NCI-H510A treated with DMSO at 0.1 percent for 48 hours (cell line): ENCODE measurements around the gene PGA3.
A peak's percentile ranks its signal among the peaks of the same experiment; 100 is the strongest.
"Not testable (repeated sequence)": the region's sequence is repeated elsewhere in the genome, so short reads cannot be mapped to it uniquely, and the experiment has no call there.

Source experiments
- DNase-seq: peaks from one replicate; lab custom pipeline; 2025; lab: John Stamatoyannopoulos, UW

PGA3 gene

GRCh38 chr11:61202950-61203746 lies at the start of gene PGA3:
Gene PGA3 (plus strand): TSS chr11:61203515. CDS start chr11:61203565, 50 bp downstream.
- DNase-seq: not testable (repeated sequence)

DNA sequence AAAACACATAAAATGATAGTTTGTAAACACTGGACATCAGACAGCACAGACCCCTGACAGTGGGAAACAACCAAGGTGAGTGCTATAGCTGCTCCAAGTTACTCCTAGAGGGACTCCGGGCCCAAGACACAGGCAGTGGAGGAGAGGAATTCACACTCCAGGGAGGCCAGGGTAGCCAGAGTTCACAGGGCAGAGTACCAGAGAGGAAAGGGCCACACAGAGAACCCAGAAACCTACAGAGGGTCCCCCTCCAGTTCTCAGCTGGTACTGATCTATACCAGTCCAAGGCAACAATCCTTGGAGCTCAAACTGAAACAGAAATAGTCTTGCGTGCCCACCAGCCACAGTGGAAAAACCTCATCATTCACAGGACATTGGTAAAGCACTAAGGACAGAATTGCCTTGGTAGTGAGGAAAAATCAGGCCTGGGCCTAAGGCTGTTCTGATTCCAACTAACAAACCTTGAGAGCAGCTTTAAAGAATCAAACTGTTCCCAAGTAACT lies 49.7 kb upstream of the PGA3 start:
- DNase-seq: no peak

- no peak for DNase-seq
Measured at GRCh38 chr11:61154528-61154927, 48.8 kb upstream of the PGA3 start.

DNA sequence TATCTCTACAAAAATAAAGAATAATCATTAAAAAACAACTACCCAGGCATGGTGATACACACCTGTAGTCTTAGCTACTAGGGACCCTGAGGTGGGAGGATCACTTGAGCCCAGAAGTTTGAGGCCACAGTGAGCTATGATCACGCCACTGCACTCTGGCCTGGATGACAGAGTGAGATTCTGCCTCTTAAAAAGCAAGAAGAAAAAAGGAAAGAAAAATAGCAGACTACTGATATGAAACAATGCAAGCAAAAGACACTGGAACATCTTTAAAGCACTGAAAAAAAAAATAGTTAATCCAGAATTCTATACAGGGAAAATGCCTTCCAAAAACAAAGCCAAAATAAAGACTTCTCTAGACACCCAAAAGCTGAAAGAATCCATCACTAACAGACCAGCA lies 48.0 kb upstream of the PGA3 start:
- no peak for DNase-seq

- DNase-seq: no peak
Measured at GRCh38 chr11:61155741-61156140, 47.6 kb upstream of the PGA3 start.

- DNase-seq: no peak
Measured at GRCh38 chr11:61157743-61158142, 45.6 kb upstream of the PGA3 start.

GRCh38 chr11:61158691-61159381 lies 44.5 kb upstream of the PGA3 start:
- DNase-seq: peak; percentile 41

DNA sequence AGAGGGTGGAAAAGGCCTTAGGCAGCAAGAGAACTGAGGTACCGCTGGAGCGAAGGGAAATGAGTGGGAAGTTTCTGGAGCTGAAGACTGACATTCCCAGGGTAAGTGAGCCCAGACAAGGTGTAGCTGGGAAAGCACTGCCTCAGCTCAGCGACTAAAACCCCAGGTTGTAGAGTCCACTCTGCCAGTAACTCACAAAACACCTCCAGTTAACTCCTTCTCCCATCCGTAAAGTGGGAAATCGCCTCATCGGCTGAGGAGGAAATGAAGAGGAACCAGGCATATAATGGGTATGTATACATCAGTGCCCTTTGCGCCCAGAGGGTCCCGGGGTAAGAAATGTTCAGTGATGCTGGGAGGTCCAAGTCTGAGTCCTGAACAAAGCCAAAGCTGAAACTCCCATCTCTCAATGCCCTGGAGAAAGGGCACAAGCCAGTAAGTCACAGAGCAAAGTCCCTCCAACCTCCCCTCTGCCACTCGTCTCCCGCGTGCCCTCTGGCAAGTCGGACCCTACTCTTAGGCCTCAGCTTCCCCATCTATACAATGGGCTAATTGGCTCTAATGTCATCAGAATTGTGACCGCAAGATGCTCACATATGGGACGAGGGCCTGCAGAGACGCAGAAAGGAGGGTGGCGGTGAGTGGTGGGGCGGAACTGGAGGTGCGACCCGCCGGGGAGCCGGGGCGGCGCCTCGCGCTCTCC lies 42.7 kb upstream of the PGA3 start:
- DNase-seq: no peak

DNA sequence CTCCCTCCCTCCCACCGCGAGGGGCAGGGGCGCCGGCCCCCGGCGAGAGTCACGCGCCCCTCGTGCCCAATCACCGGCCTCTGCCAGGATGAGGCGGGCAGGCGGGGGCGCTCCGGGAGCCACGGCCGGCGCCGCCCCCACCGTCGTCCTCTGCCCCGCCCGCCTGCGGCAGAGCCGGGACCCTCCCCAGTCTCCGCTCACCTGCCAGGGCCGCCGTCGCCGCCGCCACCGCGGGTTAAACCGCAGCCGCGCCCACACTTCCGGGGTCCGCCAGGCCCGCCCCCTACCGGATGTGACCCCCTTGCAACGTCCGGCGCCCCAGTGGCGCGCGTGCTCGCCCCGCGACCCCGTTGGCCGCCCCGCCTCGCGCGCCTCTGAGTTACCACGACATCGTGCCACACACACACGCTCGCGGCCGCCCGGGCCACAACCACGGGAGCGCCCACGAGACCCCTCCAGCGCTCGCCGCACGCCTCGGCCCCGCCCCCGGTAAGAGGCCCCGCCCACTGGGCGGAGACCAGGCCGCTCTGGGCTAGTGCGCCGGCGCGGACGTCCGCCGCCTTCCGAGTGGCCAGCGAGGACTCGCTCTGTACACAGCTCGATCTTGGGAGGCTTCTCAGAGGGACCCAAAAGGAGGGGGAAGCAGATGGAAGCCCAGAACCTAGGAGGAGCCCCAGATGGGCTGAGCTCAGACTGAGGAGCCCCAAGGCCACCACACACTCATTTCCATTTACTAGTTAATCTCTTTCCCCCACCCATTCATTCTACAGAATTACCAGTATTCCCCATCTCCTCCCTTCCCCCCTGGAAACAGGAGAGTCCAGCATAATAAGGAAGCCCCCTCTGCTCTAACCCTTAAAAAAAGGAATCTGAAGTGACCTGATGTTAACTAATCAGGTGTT lies 41.9 kb upstream of the PGA3 start, which contains the start of gene VPS37C:
TSS of gene VPS37C (minus strand) at position 237 of the 902 bp plus-strand sequence. CDS start 22,597 bp downstream, outside the sequence.
- DNase-seq: peak; percentile 80

GRCh38 chr11:61162092-61162941 lies 41.0 kb upstream of the PGA3 start:
- peak; percentile 64 for DNase-seq

DNA sequence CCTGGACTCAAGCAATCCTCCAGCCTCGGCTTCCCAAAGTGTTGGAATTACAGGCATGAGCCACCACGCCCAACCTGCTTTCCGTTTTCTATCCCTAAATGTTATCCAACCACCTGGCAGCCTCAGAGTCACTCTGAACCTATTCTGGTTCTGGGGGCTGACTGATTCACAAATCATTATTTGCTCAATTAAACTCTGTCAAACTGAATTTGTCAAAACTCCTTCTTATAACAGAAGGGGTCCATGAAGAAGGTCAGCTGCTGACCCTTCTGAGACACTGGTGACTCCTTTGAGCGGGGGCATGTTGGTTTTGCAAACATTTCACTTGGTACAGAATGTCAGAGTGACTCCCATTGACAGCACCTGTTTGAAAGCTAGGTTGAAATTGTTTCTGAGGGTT lies 40.3 kb upstream of the PGA3 start:
- no peak for DNase-seq

- DNase-seq: no peak
Measured at GRCh38 chr11:61163714-61164605, 39.4 kb upstream of the PGA3 start.

DNA sequence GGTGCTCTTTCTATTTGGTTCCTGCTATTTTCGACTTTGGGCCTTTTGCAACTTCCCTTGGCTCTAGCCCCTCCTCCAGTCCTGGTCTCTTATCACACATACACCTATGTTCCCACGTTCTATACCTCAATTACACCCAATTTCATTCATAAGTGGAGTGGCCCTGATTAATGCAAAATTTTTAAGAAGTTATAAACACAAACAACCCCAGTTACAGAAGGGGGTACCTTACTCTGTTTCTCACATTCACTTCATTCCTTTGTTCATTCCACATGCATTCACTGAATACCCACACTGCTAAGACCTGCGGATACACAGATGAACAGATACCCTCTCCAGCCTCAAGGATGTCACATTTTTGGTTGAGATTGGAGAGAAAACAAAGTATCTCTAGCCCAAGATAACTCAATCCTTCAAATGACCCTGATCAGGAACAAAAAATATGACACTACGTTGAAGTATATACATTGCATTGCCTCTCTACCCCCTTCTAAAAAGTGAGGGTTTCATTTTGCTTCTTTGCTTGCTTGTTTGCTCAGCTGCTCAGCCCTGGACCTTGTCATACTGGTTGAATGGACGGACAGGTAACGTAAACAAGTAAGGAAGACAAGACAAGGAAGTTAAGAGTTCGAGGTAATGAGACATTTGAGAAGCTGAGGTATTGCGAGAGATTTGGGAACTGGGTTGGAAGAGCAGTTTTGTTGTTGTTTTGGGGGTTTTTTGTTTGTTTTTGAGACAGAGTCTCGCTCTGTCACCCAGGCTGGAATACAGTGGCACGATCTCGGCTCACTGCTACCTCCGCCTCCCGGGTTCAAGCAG lies 38.5 kb upstream of the PGA3 start:
- peak; percentile 89 for DNase-seq

DNA sequence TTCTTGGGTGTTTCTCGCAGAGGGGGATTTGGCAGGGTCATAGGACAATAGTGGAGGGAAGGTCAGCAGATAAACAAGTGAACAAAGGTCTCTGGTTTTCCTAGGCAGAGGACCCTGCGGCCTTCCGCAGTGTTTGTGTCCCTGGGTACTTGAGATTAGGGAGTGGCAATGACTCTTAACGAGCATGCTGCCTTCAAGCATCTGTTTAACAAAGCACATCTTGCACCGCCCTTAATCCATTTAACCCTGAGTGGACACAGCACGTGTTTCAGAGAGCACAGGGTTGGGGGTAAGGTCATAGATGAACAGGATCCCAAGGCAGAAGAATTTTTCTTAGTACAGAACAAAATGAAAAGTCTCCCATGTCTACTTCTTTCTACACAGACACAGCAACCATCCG lies 37.5 kb upstream of the PGA3 start:
- DNase-seq: not testable (repeated sequence)

- not testable (repeated sequence) for DNase-seq
Measured at GRCh38 chr11:61166331-61166730, 37.0 kb upstream of the PGA3 start.

DNA sequence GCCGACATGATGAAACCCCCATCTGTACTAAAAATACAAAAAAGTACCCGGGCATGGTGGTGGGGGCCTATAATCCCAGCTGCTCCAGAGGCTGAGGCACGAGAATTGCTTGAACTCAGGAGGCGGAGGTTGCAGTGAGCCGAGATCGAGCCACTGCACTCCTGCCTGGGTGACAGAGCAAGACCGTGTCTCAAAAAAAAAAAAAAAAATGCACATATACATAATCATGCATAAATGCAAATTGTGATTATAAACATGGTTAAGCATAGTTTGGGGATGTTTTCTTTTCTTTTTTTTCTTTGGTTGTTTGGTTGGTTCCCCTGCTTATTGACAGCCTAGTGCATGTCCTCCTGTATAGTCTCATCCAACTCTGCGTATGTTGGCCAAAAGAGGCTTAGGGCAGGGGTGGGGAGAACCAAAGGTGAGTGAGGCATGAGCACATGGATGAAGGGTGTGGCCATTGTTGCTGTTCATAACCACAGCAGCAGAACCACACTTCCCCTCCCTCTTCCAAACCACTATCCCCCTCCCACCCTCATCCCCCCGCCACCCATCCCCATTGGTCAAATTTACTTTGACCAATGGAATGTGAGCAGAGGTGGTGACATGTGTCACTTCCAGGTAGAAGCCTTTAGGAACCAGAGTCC lies 35.1 kb upstream of the PGA3 start:
- no peak for DNase-seq

DNA sequence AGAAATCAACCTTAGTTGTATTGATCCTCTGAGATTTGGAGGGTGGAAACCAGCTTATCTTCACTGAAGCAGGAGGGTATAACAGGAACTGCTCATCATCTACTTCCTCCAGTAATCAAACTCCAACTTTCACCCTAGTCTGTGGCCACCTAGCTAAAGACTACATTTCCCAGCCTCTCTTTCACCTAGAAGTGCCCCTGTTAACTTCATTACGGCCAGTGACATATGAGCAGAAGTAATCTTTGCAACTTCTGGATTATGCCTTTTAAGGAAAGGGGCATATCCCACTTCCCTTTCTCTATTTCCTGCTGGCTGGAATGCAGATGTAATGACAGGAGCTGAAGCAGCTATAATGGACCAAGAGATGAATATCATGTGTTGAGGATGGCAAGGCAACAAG lies 34.5 kb upstream of the PGA3 start:
- no peak for DNase-seq

- no peak for DNase-seq
Measured at GRCh38 chr11:61170566-61170965, 32.7 kb upstream of the PGA3 start.
